OCI-LY3 (cell line): ENCODE data around the gene NASP.

ENCODE experiments used
- CTCF ChIP-seq: fragments of 200-600, 300-600 bp; sonication (generic); IDR thresholded peaks from 2 replicates; pipeline ENCODE4 v1.5.1; 2014; ENCODE audit warnings: antibody characterized with exemption, low read length, low read depth
- EZH2phosphoT487 ChIP-seq: fragments of 200-600 bp; shearing (Covaris generic); IDR thresholded peaks from 2 replicates; pipeline ENCODE4 v1.6.1; 2018; ENCODE audit warnings: antibody characterized with exemption, mixed run types, low read depth

GRCh38 chr1:45583264-45583665, 576 bp upstream of the NASP start:
- TF ChIP-seq CTCF = no peak
- TF ChIP-seq EZH2phosphoT487 = no peak
